A673 (cell line): ENCODE measurements around the gene TRMT112.

Source experiments
- EZH2 ChIP-seq: fragments of 200-600 bp; sonication (generic); IDR thresholded peaks from 2 replicates; pipeline ENCODE4 v1.6.1; 2017; ENCODE audit warnings: borderline replicate concordance, low read depth, mild to moderate bottlenecking, mixed read lengths, antibody characterized with exemption, low read length; ENCODE audit not compliant: poor library complexity, severe bottlenecking
- TF ChIP-seq, protein P1 (sequence below): fragments of 300-800, 200-600 bp; sonication (generic); conservative IDR thresholded peaks from 2 replicates; pipeline ENCODE4 v1.5.1; 2017; ENCODE audit warnings: low read depth, mild to moderate bottlenecking, antibody characterized with exemption, low read length, moderate library complexity, mixed read lengths

DNA sequence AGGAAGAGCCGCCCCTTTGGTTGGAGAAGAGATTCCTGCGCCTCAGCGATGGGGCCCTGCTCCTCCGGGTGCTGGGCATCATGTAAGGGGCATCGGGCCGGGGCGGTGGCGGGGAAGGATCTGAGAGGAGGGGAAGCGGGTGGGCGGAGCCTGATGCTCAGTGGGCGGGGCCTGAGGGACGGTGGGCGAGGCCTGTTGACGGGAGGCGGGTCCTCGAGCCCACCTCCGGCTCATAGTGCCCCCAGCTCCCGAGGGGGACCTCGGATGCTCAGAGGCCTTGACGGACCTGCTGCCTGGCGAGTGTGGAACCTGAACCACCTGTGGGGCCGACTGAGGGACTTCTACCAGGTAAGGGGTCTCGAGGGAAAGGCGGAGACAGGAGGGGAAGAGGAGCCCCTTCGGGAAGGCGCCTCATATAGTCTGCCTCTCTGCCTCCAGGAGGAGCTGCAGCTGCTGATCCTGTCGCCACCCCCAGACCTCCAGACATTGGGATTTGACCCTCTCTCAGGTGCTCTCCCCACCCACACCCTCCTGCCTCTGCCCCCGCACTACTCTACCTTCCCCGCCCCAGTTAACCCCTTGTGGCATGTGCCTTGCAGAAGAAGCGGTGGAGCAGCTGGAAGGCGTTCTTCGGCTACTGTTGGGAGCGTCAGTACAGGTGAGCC lies 23.4 kb upstream of the TRMT112 start:
- TF ChIP-seq, protein P1, sequence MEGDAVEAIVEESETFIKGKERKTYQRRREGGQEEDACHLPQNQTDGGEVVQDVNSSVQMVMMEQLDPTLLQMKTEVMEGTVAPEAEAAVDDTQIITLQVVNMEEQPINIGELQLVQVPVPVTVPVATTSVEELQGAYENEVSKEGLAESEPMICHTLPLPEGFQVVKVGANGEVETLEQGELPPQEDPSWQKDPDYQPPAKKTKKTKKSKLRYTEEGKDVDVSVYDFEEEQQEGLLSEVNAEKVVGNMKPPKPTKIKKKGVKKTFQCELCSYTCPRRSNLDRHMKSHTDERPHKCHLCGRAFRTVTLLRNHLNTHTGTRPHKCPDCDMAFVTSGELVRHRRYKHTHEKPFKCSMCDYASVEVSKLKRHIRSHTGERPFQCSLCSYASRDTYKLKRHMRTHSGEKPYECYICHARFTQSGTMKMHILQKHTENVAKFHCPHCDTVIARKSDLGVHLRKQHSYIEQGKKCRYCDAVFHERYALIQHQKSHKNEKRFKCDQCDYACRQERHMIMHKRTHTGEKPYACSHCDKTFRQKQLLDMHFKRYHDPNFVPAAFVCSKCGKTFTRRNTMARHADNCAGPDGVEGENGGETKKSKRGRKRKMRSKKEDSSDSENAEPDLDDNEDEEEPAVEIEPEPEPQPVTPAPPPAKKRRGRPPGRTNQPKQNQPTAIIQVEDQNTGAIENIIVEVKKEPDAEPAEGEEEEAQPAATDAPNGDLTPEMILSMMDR = no peak
- no peak for TF ChIP-seq EZH2
